GM08714 (cell line): ENCODE measurements around the gene SCGB3A1.

Source experiments
- H3K4me3 ChIP-seq: fragments of 200-500 bp; sonication (Bioruptor generic); 2 replicates; pipeline ENCODE4 v1.5.1; 2014; ENCODE audit warnings: mild to moderate bottlenecking, low read length, inconsistent platforms
- ZNF274 ChIP-seq: IDR thresholded peaks from 2 replicates; pipeline ENCODE4 v1.6.1; 2012; ENCODE audit warnings: mild to moderate bottlenecking, low read depth, low read length

The SCGB3A1 gene

GRCh38 chr5:180604271-180604670 is 13.0 kb upstream of the SCGB3A1 start:
- no peak overlapping the region for H3K4me3 ChIP-seq
- no peak for TF ChIP-seq ZNF274

DNA sequence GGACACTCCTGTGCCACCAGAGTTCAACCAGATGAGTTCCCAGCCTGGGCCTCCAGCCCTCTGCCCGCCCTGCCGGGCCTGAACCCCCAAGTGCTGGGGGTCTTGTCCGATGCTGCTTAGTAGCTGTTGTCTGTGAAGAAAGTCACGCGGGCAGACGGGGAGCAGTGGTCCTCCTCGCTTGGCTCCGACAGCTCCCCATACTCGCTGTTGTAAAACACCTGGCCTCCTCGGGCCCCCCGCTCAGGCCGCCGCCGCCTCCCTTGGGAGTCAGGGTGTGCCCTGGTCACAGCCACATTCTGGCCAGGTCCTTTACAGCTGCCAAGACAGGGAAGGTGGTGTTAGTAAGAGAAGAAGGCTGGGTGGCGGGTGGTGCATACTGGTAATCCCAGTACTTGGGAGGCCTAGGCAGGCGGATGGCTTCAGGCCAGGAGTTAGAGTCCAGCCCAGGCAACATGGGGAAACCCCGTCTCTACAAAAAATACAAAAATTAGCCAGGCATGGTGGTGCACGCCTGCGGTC is 11.8 kb upstream of the SCGB3A1 start:
- TF ChIP-seq ZNF274, result no peak

DNA sequence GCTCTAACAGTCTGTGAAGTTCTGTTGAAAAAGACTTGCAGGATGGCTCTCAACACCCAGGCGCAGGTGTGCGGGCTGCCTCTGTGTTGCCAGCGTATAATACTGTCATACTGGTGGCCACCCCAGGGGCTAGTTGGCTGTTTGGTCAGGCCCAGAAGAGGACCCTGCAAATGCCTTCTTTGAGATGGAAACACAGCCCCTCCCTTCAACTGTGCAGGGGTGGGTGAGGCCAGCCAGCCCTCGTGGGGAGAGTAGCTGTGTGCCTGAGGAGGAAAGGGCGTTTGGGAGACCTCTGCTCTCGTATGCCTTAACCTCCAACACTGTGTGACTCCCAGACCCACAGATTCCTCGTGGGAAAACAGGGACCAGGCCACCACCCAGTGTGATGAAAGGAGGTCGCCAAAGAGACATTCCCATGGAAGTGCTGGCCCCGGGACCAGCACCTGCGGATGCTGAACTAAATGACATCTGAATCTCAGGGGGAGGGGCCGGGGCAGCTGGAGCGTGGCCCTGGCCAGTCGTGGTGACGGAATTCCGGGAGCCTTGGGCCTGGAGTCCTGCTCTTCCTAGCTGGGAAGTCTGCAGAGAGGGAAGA is 11.3 kb upstream of the SCGB3A1 start:
- H3K4me3 ChIP-seq, result no peak overlapping the region
- TF ChIP-seq ZNF274, result no peak

More for the DNA sequence above, 11.8 kb upstream of the SCGB3A1 start:
- H3K4me3 ChIP-seq, result no peak overlapping the region

DNA sequence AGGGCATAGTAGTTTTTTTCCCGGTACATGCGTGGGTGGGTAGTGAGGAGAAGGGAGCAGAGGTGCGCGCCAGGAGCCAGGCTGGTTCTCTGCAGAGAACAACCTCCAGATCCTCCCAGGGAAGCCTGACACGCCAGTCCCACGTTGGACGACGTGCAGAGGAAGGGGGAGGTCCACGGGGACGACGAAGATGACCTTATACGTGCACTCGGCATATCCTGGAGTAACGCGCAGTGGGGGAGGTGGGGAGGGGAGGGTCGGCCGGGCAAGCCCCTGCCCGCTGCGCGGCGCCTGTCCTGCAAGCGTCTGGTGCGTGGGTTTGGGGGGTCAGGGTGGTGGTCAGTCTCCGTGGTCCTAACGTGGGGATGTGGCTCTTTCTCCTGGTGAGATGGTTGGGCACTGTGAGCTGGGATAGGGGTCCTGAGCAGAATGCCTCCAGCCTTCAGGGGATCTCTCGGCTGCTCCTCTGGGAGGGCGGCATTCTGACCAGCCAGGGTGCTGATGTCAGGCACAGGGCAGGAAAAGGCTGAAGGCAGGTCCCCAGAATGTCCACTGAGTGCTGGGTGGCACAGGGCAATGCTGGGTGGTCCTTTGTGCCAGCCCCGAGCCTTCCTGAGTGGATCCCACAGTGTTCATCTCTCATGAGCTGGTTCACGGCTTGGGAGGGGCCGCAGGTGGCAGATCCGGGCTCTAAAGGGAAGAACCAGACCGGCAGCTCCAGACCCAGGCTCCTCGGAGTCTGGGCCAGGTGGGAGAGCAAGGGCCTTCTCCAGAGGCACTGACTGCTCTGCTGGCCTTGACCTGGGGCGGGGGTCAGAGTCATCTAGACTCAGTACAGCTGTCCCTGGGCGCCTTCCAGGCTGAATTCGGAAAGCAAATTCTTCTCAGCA is 10.5 kb upstream of the SCGB3A1 start:
- no peak for TF ChIP-seq ZNF274
- no peak overlapping the region for H3K4me3 ChIP-seq

DNA sequence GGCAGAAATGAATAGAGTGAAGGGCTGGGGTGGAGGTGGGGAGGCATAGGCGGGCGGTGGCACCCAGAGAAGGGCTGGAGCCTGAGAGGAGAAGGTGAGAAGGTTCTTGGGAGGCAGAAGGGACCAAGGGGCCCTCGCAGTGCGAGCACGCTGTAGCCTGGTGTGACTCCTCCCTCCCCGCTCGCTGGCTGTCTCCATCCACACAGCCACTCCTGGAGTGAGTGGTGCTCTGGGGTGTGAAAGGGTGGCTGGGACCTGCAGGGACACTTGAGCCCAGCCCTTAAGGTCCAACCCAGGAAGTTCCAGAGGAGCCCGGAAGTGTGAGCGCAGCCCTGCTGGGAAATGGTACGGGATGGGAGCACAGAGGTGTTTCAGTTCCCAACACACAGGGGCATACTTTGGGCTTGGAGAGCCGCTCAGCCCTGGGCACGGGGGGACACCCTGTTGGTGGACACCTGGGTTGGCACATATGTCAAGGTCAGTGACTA is 9.3 kb upstream of the SCGB3A1 start:
- H3K4me3 ChIP-seq, result no peak overlapping the region
- no peak for TF ChIP-seq ZNF274

DNA sequence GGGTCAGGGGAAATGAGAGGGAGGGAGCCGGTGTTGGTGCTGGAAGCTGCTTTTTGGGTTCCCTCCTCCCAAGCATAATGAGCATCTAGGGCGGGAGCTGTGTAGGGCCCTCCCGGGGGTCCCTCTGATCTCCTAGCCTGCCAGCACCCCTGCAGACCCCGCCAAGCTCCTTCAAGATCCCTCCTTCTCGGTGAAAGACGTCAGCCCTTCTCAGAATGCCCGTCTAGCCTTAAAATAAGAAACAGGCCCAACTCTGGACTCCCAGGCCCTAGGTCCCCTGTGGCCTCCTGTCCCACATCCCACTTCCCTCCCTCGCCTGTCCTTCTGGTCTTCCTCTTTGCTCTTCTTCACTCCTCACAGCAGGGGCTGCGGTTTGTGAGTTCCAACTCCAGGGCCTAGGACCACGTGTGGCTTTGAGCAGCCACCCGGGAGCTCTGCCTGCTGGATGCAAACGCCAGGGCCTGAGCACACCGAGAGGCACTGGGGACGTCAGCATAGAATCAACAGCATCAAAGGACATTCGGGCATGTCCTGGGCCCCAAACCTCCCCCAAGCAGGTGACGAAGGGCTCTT is 8.8 kb upstream of the SCGB3A1 start:
- no peak overlapping the region for H3K4me3 ChIP-seq
- no peak for TF ChIP-seq ZNF274

- TF ChIP-seq ZNF274, result no peak
- no peak overlapping the region for H3K4me3 ChIP-seq
Measured at GRCh38 chr5:180599590-180599914, 8.3 kb upstream of the SCGB3A1 start.

- no peak overlapping the region for H3K4me3 ChIP-seq
- TF ChIP-seq ZNF274, result no peak
Measured at GRCh38 chr5:180598797-180599589, 7.7 kb upstream of the SCGB3A1 start.

- no peak overlapping the region for H3K4me3 ChIP-seq
- TF ChIP-seq ZNF274, result no peak
Measured at GRCh38 chr5:180598316-180598701, 7.0 kb upstream of the SCGB3A1 start.

GRCh38 chr5:180596668-180597231 is 5.5 kb upstream of the SCGB3A1 start:
- TF ChIP-seq ZNF274, result no peak
- no peak overlapping the region for H3K4me3 ChIP-seq

- H3K4me3 ChIP-seq, result no peak overlapping the region
- no peak for TF ChIP-seq ZNF274
Measured at GRCh38 chr5:180596115-180596667, 4.9 kb upstream of the SCGB3A1 start.

GRCh38 chr5:180595381-180596114 is 4.2 kb upstream of the SCGB3A1 start:
- TF ChIP-seq ZNF274, result no peak
- H3K4me3 ChIP-seq, result no peak overlapping the region

GRCh38 chr5:180595046-180595379 is 3.7 kb upstream of the SCGB3A1 start:
- no peak for TF ChIP-seq ZNF274
- no peak overlapping the region for H3K4me3 ChIP-seq
